Cortex of kidney (tissue), 1 donor: ENCODE results near the gene LRRC56.

Experiments used
- DNase-seq: peaks from one replicate; lab custom pipeline; 2025; lab: John Stamatoyannopoulos, UW

LRRC56 gene

GRCh38 chr11:575313-575995 lies 38.1 kb downstream of the LRRC56 start:
- DNase-seq: no peak

GRCh38 chr11:575996-576768 lies 38.9 kb downstream of the LRRC56 start, which contains the start of gene PHRF1:
TSS of gene PHRF1 (plus strand) at chr11:576470. CDS start at chr11:581513, 5,043 bp downstream.
- DNase-seq: no peak

GRCh38 chr11:576811-577610 lies 39.7 kb downstream of the LRRC56 start:
- no peak for DNase-seq

GRCh38 chr11:577611-577894 lies 40.2 kb downstream of the LRRC56 start:
- DNase-seq: no peak

- no peak for DNase-seq
Measured at GRCh38 chr11:578276-579035, 41.1 kb downstream of the LRRC56 start.

GRCh38 chr11:579830-580601 lies 42.7 kb downstream of the LRRC56 start:
- no peak for DNase-seq

- DNase-seq: no peak
Measured at GRCh38 chr11:581342-581741, 44.0 kb downstream of the LRRC56 start.

GRCh38 chr11:581752-582151 lies 44.4 kb downstream of the LRRC56 start:
- DNase-seq: no peak

- DNase-seq: no peak
Measured at GRCh38 chr11:584287-584686, 47.0 kb downstream of the LRRC56 start.

- no peak for DNase-seq
Measured at GRCh38 chr11:586376-587316, 49.3 kb downstream of the LRRC56 start.

- no peak for DNase-seq
Measured at GRCh38 chr11:587546-587945, 50.2 kb downstream of the LRRC56 start.

- DNase-seq: no peak
Measured at GRCh38 chr11:587978-588380, 50.7 kb downstream of the LRRC56 start.

GRCh38 chr11:589798-590197 lies 52.5 kb downstream of the LRRC56 start:
- DNase-seq: no peak

GRCh38 chr11:590997-591396 lies 53.7 kb downstream of the LRRC56 start:
- no peak for DNase-seq

- no peak for DNase-seq
Measured at GRCh38 chr11:592501-592900, 55.2 kb downstream of the LRRC56 start.

- DNase-seq: no peak
Measured at GRCh38 chr11:592918-593317, 55.6 kb downstream of the LRRC56 start.

GRCh38 chr11:593347-593746 lies 56.0 kb downstream of the LRRC56 start:
- DNase-seq: no peak

- no peak for DNase-seq
Measured at GRCh38 chr11:595400-595799, 58.1 kb downstream of the LRRC56 start.

- no peak for DNase-seq
Measured at GRCh38 chr11:596374-596773, 59.0 kb downstream of the LRRC56 start.

GRCh38 chr11:597166-597725 lies 59.9 kb downstream of the LRRC56 start:
- DNase-seq: no peak
